ENCODE results near the gene IPPK. TPM values are rescaled to one million over a fixed set of nuclear protein-coding genes. Genes with fewer than 3 reads are reported as not detected.

The IPPK gene
- total RNA-seq, result 14.7 and 18.4 TPM in 2 replicates

GRCh38 chr9:92669890-92670708 lies at the start of gene IPPK:
Gene IPPK (minus strand): TSS chr9:92670131. CDS start chr9:92669988, 143 bp downstream.

Other genes starting within 250 kb of the IPPK start
- gene OMD, start 245.7 kb downstream of the IPPK start, total RNA-seq, result 1.2 and 2.2 TPM in 2 replicates
- 9.2 and 9.6 TPM in 2 replicates for gene ASPN, start 187.6 kb downstream of the IPPK start, total RNA-seq
- gene ECM2, start 134.1 kb downstream of the IPPK start, total RNA-seq, result 7.0 and 30.7 TPM in 2 replicates
- 55.1 and 75.3 TPM in 2 replicates for gene BICD2, start 94.7 kb upstream of the IPPK start, total RNA-seq
- 11.6 and 14.2 TPM in 2 replicates for gene ZNF484, start 207.9 kb upstream of the IPPK start, total RNA-seq

Measured in smooth muscle cell of the pulmonary artery (primary cell).